WERI-Rb-1 (cell line): Measurements from ENCODE around the gene CS.

Experiments used
- DNase-seq: peaks from one replicate; pipeline ENCODE4 v3.0.0-alpha.2; 2020
- H3K27ac ChIP-seq: fragments of 250-450 bp; sonication (Bioruptor Pico); 2 replicates; pipeline ENCODE4 v1.5.1; 2020; ENCODE audit warnings: mild to moderate bottlenecking, moderate library complexity
- H3K27me3 ChIP-seq: fragments of 250-450 bp; sonication (Bioruptor Pico); 2 replicates; pipeline ENCODE4 v1.5.1; 2021; ENCODE audit warnings: mild to moderate bottlenecking, low read depth, moderate library complexity; ENCODE audit not compliant: insufficient read depth, severe bottlenecking
- H3K36me3 ChIP-seq: fragments of 250-450 bp; sonication (Bioruptor Pico); 2 replicates; pipeline ENCODE4 v1.5.1; 2020; ENCODE audit warnings: mild to moderate bottlenecking, moderate library complexity
- H3K4me3 ChIP-seq: 2 replicates; pipeline ENCODE4 v1.5.1; 2011; ENCODE audit warnings: low read depth, mild to moderate bottlenecking, control low read depth, low read length
- H3K9me3 ChIP-seq: fragments of 250-450 bp; sonication (Bioruptor Pico); 2 replicates; pipeline ENCODE4 v1.5.1; 2021; ENCODE audit warnings: mild to moderate bottlenecking, moderate library complexity; ENCODE audit not compliant: severe bottlenecking
- CTCF ChIP-seq: IDR thresholded peaks from 2 replicates; pipeline ENCODE4 v1.5.1; 2011; ENCODE audit warnings: low read depth, mild to moderate bottlenecking, control low read depth, inconsistent platforms, low read length

The CS gene

GRCh38 chr12:56256326-56256960 is 43.7 kb downstream of the CS start:
- no peak overlapping the region for H3K27ac ChIP-seq
- no peak for TF ChIP-seq CTCF
- no peaks in the 10 kb centered on the region for H3K9me3 ChIP-seq
- H3K36me3 ChIP-seq, result peaks cover 54% of the 10 kb centered on the region
- H3K4me3 ChIP-seq, result no peak overlapping the region
- DNase-seq, result no peak
- H3K27me3 ChIP-seq, result no peaks in the 10 kb centered on the region

GRCh38 chr12:56255671-56256070 is 44.5 kb downstream of the CS start:
- Histone ChIP-seq H3K4me3 (no peak overlapping the region), H3K36me3 (peaks cover 57% of the 10 kb centered on the region), H3K27me3 (no peaks in the 10 kb centered on the region), H3K9me3 (no peaks in the 10 kb centered on the region), H3K27ac (no peak overlapping the region)
- DNase-seq, result no peak
- no peak for TF ChIP-seq CTCF

GRCh38 chr12:56253091-56253490 is 47.0 kb downstream of the CS start:
- no peak for TF ChIP-seq CTCF
- no peaks in the 10 kb centered on the region for H3K27me3 ChIP-seq
- no peak overlapping the region for H3K27ac ChIP-seq
- H3K36me3 ChIP-seq, result peaks cover 79% of the 10 kb centered on the region
- no peaks in the 10 kb centered on the region for H3K9me3 ChIP-seq
- no peak overlapping the region for H3K4me3 ChIP-seq
- no peak for DNase-seq

- no peak overlapping the region for H3K4me3 ChIP-seq
Observed at GRCh38 chr12:56252649-56253048, 47.5 kb downstream of the CS start.

GRCh38 chr12:56248711-56249110 is 51.4 kb downstream of the CS start:
- H3K9me3 ChIP-seq, result no peaks in the 10 kb centered on the region
- H3K27me3 ChIP-seq, result no peaks in the 10 kb centered on the region
- H3K4me3 ChIP-seq, result no peak overlapping the region
- H3K27ac ChIP-seq, result no peak overlapping the region
- no peak for DNase-seq
- peaks cover 84% of the 10 kb centered on the region for H3K36me3 ChIP-seq
- TF ChIP-seq CTCF, result no peak

More at GRCh38 chr12:56252649-56253048, 47.5 kb downstream of the CS start:
- Histone ChIP-seq H3K27ac (no peak overlapping the region), H3K27me3 (no peaks in the 10 kb centered on the region), H3K36me3 (peaks cover 83% of the 10 kb centered on the region), H3K9me3 (no peaks in the 10 kb centered on the region)
- no peak for TF ChIP-seq CTCF
- DNase-seq, result no peak

- no peaks in the 10 kb centered on the region for H3K27me3 ChIP-seq
- peaks cover 84% of the 10 kb centered on the region for H3K36me3 ChIP-seq
- H3K9me3 ChIP-seq, result no peaks in the 10 kb centered on the region
- no peak overlapping the region for H3K27ac ChIP-seq
- no peak for DNase-seq
- TF ChIP-seq CTCF, result no peak
- H3K4me3 ChIP-seq, result no peak overlapping the region
Observed at GRCh38 chr12:56247923-56248322, 52.2 kb downstream of the CS start.
